RKO (cell line): Measurements from ENCODE around the gene CNGB1.
"Not testable (repeated sequence)": the region's sequence is repeated elsewhere in the genome, so short reads cannot be mapped to it uniquely, and the experiment has no call there.

Experiments
- DNase-seq: peaks from one replicate; pipeline ENCODE4 v3.0.0-alpha.2; 2016; ENCODE audit warnings: low spot score

CNGB1 gene

GRCh38 chr16:57903656-57904055 lies 67.3 kb downstream of the CNGB1 start:
- DNase-seq, result no peak

- no peak for DNase-seq
These were observed 69.4 kb downstream of the CNGB1 start for GRCh38 chr16:57901480-57902069.

GRCh38 chr16:57900796-57901479 lies 70.0 kb downstream of the CNGB1 start:
- no peak for DNase-seq

- peak; percentile 64 for DNase-seq
These were observed 70.9 kb downstream of the CNGB1 start for GRCh38 chr16:57899771-57900661.

GRCh38 chr16:57898961-57899360 lies 72.0 kb downstream of the CNGB1 start:
- DNase-seq, result no peak

- DNase-seq, result no peak
These were observed 72.9 kb downstream of the CNGB1 start for GRCh38 chr16:57897996-57898395.

GRCh38 chr16:57897053-57897784 lies 73.7 kb downstream of the CNGB1 start:
- no peak for DNase-seq

- DNase-seq, result not testable (repeated sequence)
These were observed 75.8 kb downstream of the CNGB1 start for GRCh38 chr16:57895081-57895547.

- no peak for DNase-seq
These were observed 76.4 kb downstream of the CNGB1 start for GRCh38 chr16:57894390-57895080.

- DNase-seq, result no peak
These were observed 77.2 kb downstream of the CNGB1 start for GRCh38 chr16:57893559-57894389.

GRCh38 chr16:57893217-57893558 lies 77.7 kb downstream of the CNGB1 start:
- DNase-seq, result no peak

- DNase-seq, result no peak
These were observed 78.4 kb downstream of the CNGB1 start for GRCh38 chr16:57892447-57893096.

GRCh38 chr16:57892041-57892440 lies 78.9 kb downstream of the CNGB1 start:
- no peak for DNase-seq

GRCh38 chr16:57890752-57891111 lies 80.2 kb downstream of the CNGB1 start:
- DNase-seq, result no peak

- no peak for DNase-seq
These were observed 80.8 kb downstream of the CNGB1 start for GRCh38 chr16:57889960-57890751.

- no peak for DNase-seq
These were observed 81.4 kb downstream of the CNGB1 start for GRCh38 chr16:57889522-57889921.

- DNase-seq, result no peak
These were observed 81.8 kb downstream of the CNGB1 start for GRCh38 chr16:57889111-57889510.

- DNase-seq, result no peak
These were observed 82.8 kb downstream of the CNGB1 start for GRCh38 chr16:57888128-57888527.

GRCh38 chr16:57887711-57888110 lies 83.2 kb downstream of the CNGB1 start:
- no peak for DNase-seq
